K562 treated with DMSO at 1 percent for 24 hours (cell line): ENCODE results near the gene PCP2. TPM values are rescaled to one million over a fixed set of nuclear protein-coding genes. Genes with fewer than 3 reads are reported as not detected.

Experiments
- total RNA-seq: library from RNA; unstranded; fragments of 300-600 nt; gene quantifications from 2 replicates; pipeline ENCODE4 v1.2.3, GENCODE V29; 2022; ENCODE audit warnings: low read depth; ENCODE audit not compliant: insufficient read depth

PCP2 gene
- 2.6 and 6.6 TPM in 2 replicates for total RNA-seq

DNA sequence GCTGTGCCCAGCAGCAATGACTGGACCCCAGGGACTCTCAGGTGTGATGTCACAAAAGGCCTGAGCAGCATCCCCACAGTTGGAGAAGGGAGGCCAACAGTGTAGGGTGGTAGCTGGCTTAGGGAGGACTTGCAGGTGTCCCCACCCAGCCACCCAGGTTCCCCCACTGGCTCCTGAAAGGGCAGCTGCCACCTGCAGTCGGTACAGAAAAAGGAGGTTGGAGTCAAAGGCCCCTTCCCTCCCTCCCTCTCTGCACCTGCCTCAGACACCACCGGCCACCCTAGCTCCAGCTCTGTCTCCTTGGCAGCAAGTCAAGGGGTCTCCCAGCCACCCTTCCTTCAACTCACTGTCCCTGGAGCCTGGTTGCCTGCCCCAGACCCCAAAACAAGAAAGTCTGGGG lies at the start of gene PCP2:
Gene PCP2 (minus strand): TSS at position 22 of the 400 bp plus-strand sequence. CDS start 262 bp downstream, outside the sequence.

DNA sequence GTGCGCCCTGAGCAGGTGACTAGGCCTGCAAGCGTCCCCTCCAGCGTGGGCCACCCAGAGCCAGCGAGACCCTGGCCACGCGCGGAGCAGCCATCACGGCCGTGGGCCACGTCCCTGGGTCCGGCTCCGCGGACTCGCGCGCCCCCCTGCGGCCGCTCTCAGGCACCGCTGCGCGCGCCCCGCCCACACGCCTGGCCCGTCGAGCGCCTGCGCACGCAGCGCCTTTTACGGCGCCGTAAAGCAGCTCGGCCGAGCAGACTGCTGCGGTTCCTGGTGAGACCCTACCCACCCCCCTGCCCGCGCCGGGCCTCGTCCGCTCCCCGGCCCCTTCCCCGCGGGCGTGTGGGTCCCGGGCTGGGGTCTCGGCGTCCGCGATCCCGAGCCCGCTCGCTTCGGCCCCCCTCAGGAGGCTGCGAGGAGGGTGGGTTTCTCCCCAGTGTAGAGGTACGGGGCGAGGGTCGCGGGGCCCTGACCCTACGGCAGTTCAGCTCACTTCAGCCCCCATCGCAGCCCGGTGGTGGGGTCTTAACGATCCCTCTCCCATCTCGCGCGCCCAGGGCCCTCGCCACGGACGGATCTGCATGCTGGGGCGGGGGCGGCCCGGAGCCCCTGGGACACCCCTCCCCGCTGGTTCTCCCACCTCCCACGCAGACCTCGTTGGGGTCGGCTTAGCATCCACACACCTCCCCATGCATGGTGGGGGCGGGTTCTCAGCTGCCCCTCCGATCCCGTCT lies 47.3 kb upstream of the PCP2 start, which contains the start of gene TRAPPC5:
Gene TRAPPC5 (plus strand): TSS at position 228 of the 734 bp plus-strand sequence. CDS start 1,421 bp downstream, outside the sequence.

GRCh38 chr19:7676854-7677253 lies 43.3 kb upstream of the PCP2 start, which contains the start of gene MCEMP1:
MCEMP1 (plus strand) TSS chr19:7677090; CDS start chr19:7677121, 31 bp downstream.

GRCh38 chr19:7668842-7669241 lies 35.3 kb upstream of the PCP2 start, which contains the start of gene RETN:
RETN (plus strand) TSS chr19:7669049; CDS start chr19:7669327, 278 bp downstream.

GRCh38 chr19:7636691-7637373 lies 3.3 kb upstream of the PCP2 start, which contains the start of gene STXBP2:
STXBP2 (plus strand) TSS chr19:7637110; CDS start chr19:7637150, 40 bp downstream.

DNA sequence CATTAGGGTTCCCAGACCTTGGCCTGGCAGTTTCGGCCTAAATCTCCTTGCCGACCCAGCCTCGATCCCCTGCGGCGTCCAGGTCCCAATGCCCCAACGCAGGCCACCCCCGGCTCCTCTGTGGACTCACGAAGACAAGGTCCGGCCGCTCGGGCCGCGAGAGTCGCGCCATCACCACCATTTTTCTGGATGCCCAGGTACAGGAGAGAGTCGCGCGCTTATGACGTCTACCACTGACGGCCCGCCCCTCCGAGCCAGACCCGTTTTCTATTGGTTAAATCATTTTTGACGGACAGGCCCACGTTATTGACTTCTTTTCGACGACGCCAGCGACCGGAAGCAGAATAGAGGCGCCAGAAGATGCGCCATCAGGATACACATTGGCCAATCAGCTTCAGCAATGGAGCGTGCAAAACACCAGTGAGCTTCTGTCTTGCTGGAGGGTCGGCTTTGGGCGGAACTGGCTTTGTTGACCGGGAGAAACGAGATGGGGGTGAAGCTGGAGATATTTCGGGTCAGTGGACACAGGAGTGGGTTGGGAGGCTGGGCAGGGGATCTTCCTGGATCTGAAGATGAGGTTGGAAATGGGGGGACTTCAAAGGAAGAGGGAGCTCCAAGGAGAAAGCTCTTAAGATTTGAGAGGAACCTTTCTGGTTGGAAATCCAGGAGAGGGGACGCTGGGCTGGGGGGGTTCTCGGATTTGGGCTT lies 4.0 kb downstream of the PCP2 start, which contains the start of the genes PET100 and XAB2:
Gene PET100 (plus strand): TSS at position 447 of the 708 bp plus-strand sequence. CDS start 41 bp downstream, at position 488.
Gene XAB2 (minus strand): TSS at position 199 of the 708 bp plus-strand sequence. CDS start 18 bp downstream, at position 181.

GRCh38 chr19:7595466-7596133 lies 37.9 kb downstream of the PCP2 start, which contains the start of gene CAMSAP3:
CAMSAP3 (plus strand) TSS chr19:7595863; CDS start chr19:7596003, 140 bp downstream.

Other genes with a start within 250 kb of the PCP2 start
- 8.6 and 12.1 TPM in 2 replicates for gene PEX11G, start 144.7 kb downstream of the PCP2 start, total RNA-seq
- 46.9 and 54.4 TPM in 2 replicates for gene ZNF358, start 117.6 kb downstream of the PCP2 start, total RNA-seq
- gene MCOLN1, start 111.1 kb downstream of the PCP2 start, total RNA-seq: 28.1 and 29.2 TPM in 2 replicates
- gene PNPLA6, start 98.0 kb downstream of the PCP2 start, total RNA-seq: 101 and 108 TPM in 2 replicates
- gene CAMSAP3, start 37.9 kb downstream of the PCP2 start, total RNA-seq: 3.4 and 3.8 TPM in 2 replicates
- gene XAB2, start 4.2 kb downstream of the PCP2 start, total RNA-seq: 108 and 119 TPM in 2 replicates
- gene PET100, start 3.9 kb downstream of the PCP2 start, total RNA-seq: 33.2 and 56.3 TPM in 2 replicates
- 209 and 241 TPM in 2 replicates for gene STXBP2, start 3.4 kb upstream of the PCP2 start, total RNA-seq
- gene RETN, start 35.3 kb upstream of the PCP2 start, total RNA-seq: not detected in 2 replicates
- gene MCEMP1, start 43.4 kb upstream of the PCP2 start, total RNA-seq: 1.3 and 1.4 TPM in 2 replicates
- gene TRAPPC5, start 47.1 kb upstream of the PCP2 start, total RNA-seq: 175 and 188 TPM in 2 replicates
- gene FCER2, start 68.4 kb upstream of the PCP2 start, total RNA-seq: 0.70 and 0.95 TPM in 2 replicates
- not detected in 2 replicates for gene CLEC4G, start 98.4 kb upstream of the PCP2 start, total RNA-seq
- gene CD209, start 113.8 kb upstream of the PCP2 start, total RNA-seq: not detected in 2 replicates
- 0.54 TPM in 1 of 2 replicates, not detected in the other for gene CLEC4M, start 129.5 kb upstream of the PCP2 start, total RNA-seq
- gene EVI5L, start 196.5 kb upstream of the PCP2 start, total RNA-seq: 16.1 and 19.9 TPM in 2 replicates
- gene PRR36, start 240.7 kb upstream of the PCP2 start, total RNA-seq: 0.44 TPM in 1 of 2 replicates, not detected in the other